Stimulated activated CD4-positive, alpha-beta T cell treated with anti-CD3 and anti-CD28 coated beads, Interleukin-12 subunit alpha, Interleukin-12 subunit beta, amount 100 ng/mL, for 24 hours (primary cell): Measurements from ENCODE around the gene RFTN1.

Source experiments
- DNase-seq, 2 experiments: peaks; one replicate each; pipeline ENCODE4 v3.0.0-alpha.2; 2020; ENCODE audit warnings: low read depth in 2 of 2

The RFTN1 gene

GRCh38 chr3:16487511-16488175 lies 25.9 kb downstream of the RFTN1 start:
- DNase-seq: no peak

GRCh38 chr3:16486951-16487480 lies 26.5 kb downstream of the RFTN1 start:
- DNase-seq: no peak

- DNase-seq: no peak
These were observed 27.3 kb downstream of the RFTN1 start for GRCh38 chr3:16486201-16486600.

- no peak for DNase-seq
These were observed 28.0 kb downstream of the RFTN1 start for GRCh38 chr3:16485395-16485992.

- DNase-seq: no peak
These were observed 28.5 kb downstream of the RFTN1 start for GRCh38 chr3:16484984-16485383.

GRCh38 chr3:16484216-16484615 lies 29.3 kb downstream of the RFTN1 start:
- DNase-seq: no peak

- DNase-seq: no peak
These were observed 30.5 kb downstream of the RFTN1 start for GRCh38 chr3:16482770-16483531.

- no peak for DNase-seq
These were observed 31.2 kb downstream of the RFTN1 start for GRCh38 chr3:16482194-16482769.

- no peak for DNase-seq
These were observed 32.0 kb downstream of the RFTN1 start for GRCh38 chr3:16481546-16481897.

- DNase-seq: no peak
These were observed 32.5 kb downstream of the RFTN1 start for GRCh38 chr3:16480861-16481545.

- no peak for DNase-seq
These were observed 35.0 kb downstream of the RFTN1 start for GRCh38 chr3:16478516-16478915.

GRCh38 chr3:16477521-16477920 lies 36.0 kb downstream of the RFTN1 start:
- no peak for DNase-seq

GRCh38 chr3:16477056-16477455 lies 36.4 kb downstream of the RFTN1 start:
- DNase-seq: no peak

GRCh38 chr3:16476636-16477035 lies 36.9 kb downstream of the RFTN1 start:
- no peak for DNase-seq

- DNase-seq: no peak
These were observed 37.7 kb downstream of the RFTN1 start for GRCh38 chr3:16475766-16476165.

- no peak for DNase-seq
These were observed 38.6 kb downstream of the RFTN1 start for GRCh38 chr3:16474920-16475319.

GRCh38 chr3:16474216-16474615 lies 39.3 kb downstream of the RFTN1 start:
- no peak for DNase-seq

GRCh38 chr3:16472593-16472992 lies 40.9 kb downstream of the RFTN1 start:
- no peak for DNase-seq

GRCh38 chr3:16471897-16472296 lies 41.6 kb downstream of the RFTN1 start:
- no peak for DNase-seq

GRCh38 chr3:16470590-16470989 lies 42.9 kb downstream of the RFTN1 start:
- DNase-seq: no peak

- DNase-seq: no peak
These were observed 45.0 kb downstream of the RFTN1 start for GRCh38 chr3:16468336-16469098.
